Measurements from ENCODE around the gene HRH1. TPM values are rescaled to one million over a fixed set of nuclear protein-coding genes. Genes with fewer than 3 reads are reported as not detected.

The HRH1 gene
- total RNA-seq, 1 experiment from 2014 or later = 16.7 TPM

DNA sequence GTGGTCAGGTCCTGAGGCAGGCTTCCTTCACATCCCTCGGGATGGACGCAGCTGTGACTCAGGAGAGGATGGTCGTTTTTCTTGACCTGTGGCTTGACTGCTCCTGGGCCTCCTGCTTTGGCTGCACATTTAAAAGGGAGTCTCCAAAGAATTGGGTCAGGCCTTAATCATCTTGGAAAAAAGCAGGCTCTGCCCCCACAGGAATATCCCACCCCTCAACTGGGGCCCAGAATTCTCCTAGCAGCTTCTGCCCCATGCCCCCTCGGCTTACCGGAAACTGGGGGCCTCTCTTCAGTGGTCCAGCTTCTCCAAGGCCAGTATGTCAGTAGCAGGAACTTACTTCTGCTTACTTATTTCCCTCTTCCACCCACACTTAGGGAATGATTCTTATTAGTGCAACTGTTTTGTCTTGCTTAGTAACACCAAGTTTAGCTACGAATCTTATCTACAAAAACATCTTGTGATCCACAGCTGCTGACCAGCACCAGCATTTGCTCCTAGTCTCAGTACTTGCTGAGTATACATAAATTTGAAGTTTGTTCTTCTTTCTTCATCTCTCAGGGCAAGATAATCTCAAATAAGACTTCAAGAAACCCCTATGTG is 153.6 kb downstream of the HRH1 start:
- DNase-seq (ENCODE audit: low read depth) = no peak

DNA sequence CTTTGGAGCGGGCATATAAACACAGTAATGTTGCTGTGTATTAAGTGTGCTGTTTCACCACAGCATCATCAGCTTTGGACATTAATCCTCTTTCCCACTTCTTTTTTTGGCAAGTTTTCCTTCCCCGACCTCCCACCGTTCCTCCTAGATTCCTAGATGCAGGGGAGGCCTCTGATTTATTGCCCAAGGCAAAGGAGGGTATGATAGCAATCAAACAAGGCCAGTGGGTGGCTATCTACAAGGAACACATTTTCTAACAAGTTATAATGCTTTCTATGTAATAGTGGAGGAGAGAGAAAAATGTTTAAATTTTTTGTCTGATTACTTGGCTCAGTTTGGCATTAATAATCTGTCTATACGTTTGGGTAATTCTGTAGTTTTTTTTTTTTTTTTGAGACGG is 156.0 kb downstream of the HRH1 start:
- no peak for DNase-seq (ENCODE audit: low read depth)

DNA sequence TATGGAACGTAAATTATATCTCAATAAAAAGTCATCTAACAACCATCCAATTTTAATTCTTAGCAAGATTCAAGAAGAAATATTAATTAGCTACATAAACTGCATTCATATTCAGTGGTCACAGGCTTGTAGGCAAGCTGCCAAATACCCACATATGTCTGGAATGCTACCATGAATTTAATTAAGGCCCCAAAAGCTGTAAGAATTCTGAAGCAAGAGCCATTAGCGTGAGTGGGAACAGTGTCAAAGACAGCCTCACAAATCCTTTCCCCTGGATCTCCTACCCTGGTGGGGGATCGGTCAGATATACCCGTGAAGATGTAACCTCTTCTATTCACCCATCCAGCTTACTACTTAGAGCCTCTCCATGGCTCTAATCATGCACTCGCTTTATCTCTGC is 157.9 kb downstream of the HRH1 start:
- no peak for DNase-seq (ENCODE audit: low read depth)

Small RNA genes within 50 kb of the gene (small RNA-seq; reads per million reads assigned to genes)
- not detected for gene AC083855.1

Other genes starting within 250 kb of the HRH1 start
- not detected in 2 replicates for gene SLC6A1, start 161.7 kb upstream of the HRH1 start, total RNA-seq (2014; rRNA removed; shearing (Covaris generic))
- gene ATG7, start 117.9 kb downstream of the HRH1 start, total RNA-seq (2014; rRNA removed; shearing (Covaris generic)) = 42.3 and 44.4 TPM in 2 replicates

Measured in HT1080 (cell line).